GM21825 (cell line): ENCODE results near the gene TANC1.

Experiments
- ATAC-seq: cut with Tn5 transposase; IDR thresholded peaks from one replicate; pipeline ENCODE4 v1.9.1; 2021; ENCODE audit warnings: mild to moderate bottlenecking, moderate library complexity; ENCODE audit not compliant: unreplicated experiment

The TANC1 gene

DNA sequence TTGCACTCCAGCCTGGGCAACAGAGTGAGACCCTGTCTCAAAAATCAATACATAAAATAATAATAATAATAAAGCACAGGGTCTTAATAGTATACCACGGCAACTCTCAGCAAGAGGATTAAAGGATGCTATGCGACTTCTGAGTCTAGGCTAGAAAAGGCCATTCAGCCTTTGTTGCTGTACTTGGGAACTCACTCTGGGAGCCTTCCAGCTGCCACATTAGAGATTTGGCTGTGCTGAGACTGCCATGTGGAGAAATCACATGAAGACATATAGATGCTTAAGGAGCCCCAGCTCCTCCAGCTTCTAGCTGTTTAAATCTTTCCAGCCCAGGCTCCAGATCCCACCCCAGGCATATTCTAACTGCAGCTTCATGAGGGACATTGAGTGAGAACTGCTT is 8.2 kb upstream of the TANC1 start:
- ATAC-seq, result no peak

DNA sequence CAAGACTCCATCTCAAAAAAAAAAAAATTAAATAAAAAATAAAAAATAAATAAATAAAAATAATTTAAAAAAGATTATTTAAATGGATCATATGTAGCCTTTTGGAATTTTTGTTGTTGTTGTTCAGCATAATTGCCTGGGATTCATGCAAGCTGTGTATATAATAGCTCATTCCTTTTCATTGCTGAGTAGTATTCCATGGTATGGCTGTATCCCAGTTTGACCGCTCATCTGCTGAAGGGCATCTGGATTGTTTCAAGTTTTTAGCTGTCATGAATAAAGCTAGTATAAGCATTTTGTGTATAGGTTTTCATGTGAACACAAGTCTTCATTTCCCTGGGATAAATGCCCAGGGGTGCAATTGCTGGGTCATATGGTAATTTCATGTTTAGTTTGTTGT is 6.4 kb upstream of the TANC1 start:
- ATAC-seq, result no peak

DNA sequence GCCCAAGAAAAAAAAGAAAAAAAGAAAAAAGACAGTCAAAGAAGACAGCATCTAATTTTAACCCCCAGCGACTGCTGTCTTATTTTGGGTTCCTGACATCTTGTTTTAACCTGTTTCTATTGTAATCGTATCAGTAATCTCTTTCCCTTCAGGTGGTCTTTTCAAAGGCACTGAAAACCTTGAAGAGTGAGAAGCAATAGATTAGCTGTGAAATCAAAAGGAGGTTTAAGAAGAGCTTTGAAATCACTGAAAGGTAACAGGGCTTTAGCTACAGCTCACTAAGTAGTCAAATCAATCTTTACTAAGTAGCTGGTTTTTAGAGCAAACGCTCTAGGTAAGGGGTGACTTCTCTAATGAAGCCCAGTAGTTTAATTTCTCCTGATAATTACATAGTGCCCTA is 5.4 kb upstream of the TANC1 start:
- ATAC-seq, result no peak

DNA sequence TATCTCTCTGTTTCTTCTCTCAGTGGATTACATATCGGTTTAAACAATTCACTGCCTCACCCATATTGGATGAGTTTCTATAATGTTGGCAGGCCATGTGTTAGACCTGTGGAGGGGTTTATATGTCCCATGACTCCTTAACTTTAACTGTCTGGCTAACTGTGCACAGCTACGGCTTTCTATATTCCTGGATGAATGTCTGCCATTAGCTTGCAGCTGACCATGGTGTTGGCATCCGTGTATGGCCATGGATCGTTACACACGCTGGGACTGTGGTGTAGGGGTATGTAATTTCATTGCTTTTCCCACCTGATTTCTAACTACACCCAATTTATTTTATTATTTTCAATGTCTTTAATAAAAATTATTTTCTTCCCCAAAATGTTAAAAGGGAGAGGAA is 3.3 kb upstream of the TANC1 start:
- ATAC-seq, result no peak

DNA sequence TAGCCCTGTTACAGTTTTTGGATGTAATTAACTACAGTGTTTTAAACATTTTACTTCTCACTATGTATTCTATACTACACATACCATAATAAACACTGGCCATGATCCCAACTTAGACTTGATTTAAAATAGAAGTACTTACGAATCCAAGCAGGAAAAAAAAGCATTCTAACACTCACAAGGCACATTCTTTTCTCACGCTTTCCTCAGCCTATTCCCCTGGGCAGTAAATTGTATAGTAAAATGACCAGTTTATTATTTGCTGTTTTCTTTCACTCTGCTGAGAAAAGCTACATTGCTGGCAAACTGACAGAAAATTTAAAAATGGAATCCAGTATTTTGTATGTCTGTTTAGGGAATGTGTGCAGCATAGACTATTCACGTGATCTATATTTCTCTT is 2.8 kb upstream of the TANC1 start:
- no peak for ATAC-seq

DNA sequence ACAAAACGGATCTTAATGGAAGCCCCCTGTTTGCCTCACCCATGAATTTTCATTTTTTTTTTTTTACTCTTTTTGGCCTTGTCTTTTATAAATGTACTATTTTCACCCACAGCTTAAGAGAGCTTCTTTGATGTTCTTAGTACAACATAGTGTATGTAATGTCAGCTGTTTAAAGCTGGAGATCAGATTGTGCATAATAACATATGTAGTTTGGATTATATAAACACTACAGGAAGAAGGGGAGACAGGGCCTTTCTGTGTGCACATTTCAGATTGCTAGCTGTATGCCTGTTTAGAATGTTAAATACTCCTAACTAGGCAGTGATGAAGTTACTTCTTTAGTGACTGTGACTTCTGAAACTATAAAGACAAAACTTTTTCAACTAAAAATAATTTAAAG is 2.1 kb upstream of the TANC1 start:
- no peak for ATAC-seq

DNA sequence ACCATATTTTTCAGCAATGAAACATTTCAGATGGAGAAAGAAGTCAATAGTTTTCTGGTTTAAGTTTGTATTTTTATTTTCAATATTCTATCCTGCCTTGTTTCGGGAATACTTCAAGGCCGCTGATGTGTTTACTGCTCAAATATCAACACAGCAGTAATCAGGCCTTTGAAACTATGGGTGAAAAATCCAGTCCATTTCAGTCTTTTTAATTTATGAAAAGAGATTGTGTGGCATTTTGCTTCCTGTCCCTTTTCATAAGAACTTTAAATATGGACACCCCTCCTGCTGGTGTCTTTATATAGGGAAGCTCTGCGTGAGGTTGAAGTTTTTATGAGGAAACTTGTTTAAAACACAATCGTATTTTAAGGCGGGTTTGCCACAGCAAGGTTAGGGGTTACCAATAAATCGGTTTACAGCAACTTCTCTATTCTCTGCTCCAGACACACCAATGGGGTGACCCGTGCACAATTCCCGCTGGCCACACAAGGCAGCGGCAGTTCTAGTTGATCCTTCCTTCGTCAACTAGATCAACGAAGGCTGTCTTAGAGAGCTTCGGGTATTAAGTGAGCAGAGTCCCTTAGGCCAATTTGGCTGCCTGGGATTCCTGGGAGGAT is 1.2 kb upstream of the TANC1 start:
- no peak for ATAC-seq

DNA sequence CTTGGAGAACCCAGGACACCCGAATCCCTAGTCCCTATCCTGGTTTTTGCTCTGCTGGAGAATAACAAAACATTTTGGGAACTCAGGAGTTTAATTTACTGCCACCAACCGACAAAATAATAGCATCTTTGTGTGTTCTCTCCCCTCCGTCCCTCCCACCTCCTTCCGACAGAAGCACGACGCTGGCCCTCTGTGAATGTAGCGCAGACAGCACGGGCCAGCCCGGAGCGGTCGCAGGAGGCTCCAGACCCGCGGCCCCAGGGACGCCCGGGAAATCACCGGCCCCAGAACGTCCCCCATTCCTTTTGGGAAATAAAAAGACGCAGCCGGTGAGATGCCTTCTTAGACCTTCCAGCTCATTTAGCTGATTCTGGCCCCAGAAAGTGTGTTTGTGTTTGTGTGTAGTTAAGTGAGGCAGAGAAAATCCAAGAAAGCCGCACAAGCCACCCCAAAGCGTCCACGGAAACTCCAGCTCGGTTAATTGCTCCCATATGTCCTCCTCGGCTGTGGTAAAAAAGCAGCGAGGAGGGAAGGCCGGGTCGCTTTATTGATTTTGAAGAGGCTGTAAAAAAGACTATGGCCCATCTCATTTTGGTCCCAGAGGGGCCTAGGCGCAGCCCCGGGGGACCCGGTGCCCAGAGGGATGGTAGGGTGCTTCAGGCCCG is 577 bp upstream of the TANC1 start:
- no peak for ATAC-seq

DNA sequence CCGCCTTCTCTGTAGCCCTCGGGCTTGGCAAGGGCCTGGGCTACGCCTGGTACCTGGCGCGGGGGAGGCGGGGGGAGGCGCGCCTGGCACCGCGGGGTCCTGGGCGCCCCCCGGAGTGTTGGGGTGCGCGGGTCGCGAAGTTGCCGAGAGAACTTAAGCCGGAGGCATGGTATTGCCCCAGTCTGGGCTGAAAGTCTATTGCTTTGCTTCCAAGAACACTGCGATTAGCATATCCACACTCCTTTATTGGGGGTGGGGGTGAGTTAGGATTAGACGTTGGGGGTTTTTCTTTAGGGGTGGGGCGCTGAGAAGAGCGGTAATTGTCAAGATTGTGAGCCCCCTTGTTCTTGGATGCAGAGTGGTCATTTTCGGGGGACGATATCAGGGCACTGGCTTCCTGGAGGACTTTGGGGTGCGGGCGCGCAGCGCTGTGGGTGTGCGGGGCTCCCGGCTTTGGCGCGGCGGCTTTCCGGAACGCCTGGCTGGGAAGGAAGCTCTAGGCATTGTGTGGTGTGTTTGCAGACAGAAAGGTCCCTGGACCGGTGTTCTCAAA is 798 bp downstream of the TANC1 start:
- ATAC-seq, result no peak

DNA sequence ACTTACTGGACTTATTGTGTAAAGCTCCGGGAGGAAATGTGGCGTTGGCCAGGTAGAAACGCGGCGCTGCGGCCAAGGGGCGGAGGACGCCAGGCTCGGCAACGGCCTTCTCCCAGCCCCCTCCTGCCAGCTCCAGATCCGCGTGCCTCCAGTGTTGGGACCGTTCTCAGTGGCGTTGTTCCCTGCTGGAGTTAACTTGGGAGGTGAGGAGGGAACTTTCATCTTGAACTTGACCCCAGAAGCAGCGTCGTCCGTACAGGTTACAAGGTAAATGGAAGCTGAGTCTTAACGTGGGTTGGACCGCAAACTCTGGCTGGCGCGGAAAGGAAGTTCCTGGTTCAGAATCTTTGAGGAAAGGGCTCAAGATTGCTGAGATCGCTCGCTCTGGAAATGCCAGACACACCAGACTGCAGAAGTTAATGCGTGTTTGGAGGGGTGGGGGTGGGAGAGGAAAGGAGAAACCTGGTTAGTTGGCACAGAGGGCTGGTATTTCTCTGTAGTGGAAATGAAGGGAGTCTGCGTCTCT is 1.3 kb downstream of the TANC1 start:
- no peak for ATAC-seq

DNA sequence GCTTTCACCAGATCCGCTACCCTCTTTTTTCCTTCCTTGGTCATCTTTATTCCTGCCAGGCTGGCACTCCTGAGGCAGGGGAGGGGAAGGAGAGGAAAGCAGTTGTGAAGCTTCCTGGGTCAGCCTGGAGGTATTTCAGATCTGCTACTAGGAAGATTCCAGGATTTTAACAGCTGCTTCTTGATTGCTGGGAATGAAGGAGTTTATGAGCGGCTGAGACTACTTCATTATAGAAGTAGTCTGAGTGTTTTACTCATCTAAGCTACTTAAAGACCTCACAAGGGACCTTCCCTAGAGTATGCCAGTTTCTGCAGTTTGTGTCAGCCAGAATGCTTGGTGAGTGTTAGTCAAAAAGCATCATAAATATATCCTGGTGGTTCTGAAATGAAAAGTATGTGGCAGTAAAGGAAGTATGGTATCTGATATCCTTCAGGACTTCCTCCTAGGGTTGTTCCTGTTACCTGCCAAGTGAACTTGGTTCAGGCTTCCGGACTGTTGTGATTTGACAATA is 1.9 kb downstream of the TANC1 start:
- no peak for ATAC-seq

DNA sequence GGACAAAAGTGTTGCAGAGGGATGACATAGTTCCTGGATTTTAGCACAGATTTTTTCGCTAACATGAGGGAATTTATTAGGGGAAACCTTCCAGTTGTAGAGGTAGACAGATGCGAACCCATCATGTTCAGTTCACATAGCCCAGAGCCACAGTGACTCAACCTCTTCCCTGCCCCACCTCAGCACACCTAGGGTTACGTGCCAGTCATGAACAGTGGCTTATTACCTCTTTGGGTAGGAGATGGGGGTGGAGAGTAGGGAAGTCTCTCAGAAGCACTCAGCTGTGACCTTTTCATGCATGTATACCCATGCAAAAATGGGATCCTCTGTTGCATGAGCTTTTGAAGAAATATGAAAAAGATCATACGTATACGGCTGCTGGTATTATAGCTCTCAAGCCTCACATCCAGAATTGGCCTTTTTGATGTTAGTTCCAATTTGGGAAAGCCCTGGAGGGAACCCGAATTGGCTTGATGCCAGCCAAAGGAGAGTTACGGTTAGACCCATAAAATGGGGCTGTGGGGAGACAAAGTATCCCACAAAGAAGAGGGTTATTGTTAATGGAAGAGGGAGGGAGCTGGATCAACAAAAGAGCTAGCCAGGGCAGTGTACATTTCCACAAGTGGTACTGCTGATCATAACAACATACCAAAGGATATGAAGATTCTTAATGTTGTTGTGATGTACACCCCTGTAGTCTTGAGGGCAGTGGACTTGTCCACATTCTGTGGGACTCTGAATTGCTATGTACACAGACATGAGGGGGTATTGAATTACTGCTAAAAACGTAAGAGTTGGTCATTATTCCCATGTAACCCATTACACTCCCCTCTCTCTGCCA is 4.9 kb downstream of the TANC1 start:
- ATAC-seq, result no peak

DNA sequence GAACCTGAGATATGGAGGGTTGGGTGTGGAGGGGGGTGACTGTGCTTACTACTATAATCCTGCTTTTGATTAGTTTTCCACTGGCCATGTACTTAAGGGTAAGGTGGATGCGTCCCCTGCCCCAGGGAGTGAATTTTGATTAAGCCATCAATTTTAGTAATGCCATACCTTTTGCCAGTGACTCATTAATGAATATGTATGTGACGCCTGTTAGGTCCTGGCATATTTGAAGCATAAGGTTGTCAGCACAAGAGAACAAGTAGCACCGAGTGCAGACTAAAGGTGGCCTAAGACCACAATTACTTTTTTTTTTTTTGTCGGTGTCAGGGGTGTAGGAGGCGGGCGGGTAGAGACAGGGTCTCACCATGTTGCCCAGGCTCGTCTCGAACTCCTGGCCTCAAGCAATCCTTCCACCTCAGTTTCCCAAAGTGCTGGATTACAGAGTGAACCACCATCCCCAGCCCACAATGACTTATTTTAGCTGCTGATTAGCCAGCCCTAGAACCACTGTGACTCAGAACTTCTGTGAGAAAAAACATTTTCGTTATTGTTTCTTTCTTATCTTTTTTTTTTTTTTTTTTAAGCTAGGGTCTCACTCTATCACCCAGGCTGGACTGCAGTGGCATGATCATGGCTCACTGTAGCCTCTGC is 7.0 kb downstream of the TANC1 start:
- no peak for ATAC-seq

DNA sequence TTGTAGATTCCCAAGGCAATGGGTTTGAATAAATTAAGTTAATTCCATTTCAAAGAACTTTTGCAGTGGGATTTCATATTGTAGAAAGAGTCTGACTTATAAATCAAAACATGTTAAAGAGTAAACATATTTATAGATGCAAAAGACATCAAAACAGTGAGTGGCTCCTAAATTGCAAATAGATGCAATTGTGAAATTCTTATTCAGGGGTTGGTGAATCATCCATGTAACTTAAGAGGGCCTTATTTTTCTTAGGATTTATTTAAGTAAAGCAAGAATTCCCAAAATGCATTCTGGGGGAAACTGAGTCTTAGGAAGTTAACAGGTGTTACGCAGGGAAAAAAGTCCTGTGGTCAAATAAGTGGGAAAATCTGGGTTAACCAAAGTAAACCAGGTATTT is 11.3 kb downstream of the TANC1 start:
- ATAC-seq, result no peak

DNA sequence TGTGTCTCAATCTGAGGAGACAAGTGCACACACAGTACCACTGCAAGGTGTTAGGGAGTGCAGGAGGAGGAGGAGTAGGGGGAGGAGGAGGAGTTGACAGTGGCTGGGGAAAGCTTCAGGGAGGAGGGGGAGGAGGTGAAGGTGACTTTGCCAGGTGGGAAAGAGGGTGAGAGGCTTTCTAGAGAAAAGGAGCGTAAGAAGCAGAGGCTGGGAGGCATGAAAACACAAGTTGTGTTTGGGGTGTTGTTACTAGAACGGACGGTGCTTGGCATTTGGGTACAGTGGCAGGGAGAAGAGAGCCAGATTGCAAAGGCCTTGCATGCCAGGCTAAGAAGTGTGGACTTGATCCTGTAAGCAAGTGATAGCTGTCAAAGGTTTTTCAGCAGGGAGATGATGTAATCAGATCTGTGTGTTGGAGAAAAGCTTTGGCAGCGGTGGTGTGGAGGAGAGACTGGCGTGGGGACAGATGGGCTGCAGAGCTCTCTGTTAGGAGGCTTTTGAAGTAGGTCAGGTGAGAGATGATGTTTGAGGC is 16.2 kb downstream of the TANC1 start:
- ATAC-seq, result no peak

DNA sequence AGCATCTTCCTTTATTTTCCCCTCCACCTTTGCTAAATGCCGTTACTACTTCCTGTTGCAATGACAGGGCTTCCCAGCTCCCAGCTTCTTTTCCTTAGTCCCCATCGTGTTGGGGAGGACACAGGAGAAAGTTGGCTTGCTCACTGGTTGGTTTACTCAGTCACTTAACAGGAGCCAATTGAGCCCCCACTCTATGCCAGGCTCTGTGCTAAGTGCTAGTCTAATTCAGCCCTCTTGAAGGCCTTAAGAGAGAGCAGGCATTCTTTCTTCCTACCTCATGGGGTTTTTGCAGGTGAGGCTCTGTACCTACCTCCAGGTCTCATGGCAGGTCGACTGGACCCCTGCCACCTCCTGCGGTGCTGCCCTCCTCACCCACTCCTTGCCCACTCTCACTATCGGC is 20.1 kb downstream of the TANC1 start:
- no peak for ATAC-seq

DNA sequence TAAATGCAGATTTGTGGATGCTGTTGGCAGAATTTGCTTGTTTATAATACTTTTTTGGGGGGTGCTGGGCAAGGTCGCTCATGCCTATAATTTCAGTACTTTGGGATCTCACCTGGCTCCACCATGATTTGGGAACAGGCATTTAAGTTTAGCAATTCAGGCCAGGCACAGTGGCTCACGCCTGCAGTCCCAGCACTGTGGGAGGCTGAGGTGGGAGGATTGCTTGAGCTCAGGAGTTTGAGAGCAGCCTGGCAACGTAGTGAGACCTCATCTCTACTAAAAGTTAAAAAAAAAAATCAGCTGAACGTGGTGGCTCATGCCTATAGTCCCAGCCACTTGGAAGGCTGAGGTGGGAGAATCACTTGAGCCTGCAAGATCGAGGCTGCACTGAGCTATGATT is 20.7 kb downstream of the TANC1 start:
- no peak for ATAC-seq

DNA sequence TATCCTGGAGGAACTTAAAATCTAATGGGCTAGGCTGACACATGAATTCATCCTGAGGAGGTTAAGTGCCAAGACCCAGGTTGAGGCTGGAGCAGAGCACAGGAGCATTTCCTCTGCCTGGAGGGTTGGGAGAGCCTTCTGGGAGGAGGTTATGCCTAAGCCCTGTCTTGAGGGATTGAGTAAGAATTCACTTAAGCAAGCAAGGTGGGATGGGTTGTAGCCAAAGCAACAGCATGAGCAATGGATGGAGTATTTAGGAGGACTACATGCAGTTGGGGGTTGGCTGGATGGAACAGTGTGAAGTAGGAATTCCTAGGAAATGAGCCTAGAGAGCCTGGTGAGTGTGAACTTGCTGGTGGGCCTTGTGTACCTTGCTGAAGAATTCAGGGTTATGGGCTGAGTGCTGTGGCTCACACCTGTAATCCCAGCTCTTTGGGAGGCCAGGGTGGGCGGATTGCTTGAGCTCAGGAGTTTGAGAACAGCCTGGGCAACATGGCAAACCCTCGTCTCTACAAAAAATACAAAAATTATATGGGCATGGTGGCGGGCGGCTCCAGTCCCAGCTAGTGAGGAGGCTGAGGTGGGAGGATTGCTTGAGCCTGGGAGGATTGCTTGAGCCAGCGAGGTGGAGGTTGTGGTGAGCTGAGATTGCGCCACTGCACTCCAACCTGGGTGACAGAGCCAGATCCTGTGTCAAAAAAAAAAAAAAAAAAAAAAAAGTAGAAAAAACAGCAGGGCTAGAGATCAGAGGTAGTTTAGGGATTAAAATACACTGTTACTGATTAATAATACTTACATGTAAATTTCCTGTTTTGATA is 22.2 kb downstream of the TANC1 start:
- ATAC-seq, result no peak

DNA sequence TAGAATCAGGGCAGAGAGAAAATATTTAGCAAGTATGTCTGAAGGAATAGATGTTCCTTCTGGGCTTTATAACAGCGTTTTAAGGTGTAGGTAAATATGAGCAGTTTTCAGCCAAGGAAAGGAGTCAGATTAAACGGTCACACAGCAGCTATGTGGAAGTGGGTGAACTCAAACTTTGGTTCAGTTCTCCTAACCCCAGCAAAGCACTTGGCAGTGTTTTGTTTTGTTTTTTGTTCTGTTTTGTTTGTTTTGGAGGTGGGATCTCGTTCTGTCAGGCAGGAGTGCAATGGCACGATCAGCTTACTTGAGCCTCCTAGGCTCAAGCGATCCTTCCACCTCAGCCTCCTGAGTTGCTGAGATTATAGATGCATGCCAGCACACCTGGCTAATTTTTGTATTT is 24.6 kb downstream of the TANC1 start:
- ATAC-seq, result no peak
